Psoas muscle (tissue), 8 donors: ENCODE data around the gene RGS12. TPM values are rescaled to one million over a fixed set of nuclear protein-coding genes. Genes with fewer than 3 reads are reported as not detected.

Experiments used
- ATAC-seq, 4 donors: fragments of 200-7000 bp; cut with Tn5 transposase; one replicate each; pipeline ENCODE4 v1.9.1; 2020; ENCODE audit warnings: moderate library complexity in 3 of 4, mild to moderate bottlenecking in 2 of 4
- DNase-seq, 2 donors: peaks; one replicate each; pipeline ENCODE4 v3.0.0-alpha.2; 2020
- H3K27ac ChIP-seq: fragments of 200-600 bp; one replicate; pipeline ENCODE4 v1.8.0; 2022
- H3K27me3 ChIP-seq, 3 donors: fragments of 200-600 bp in 1 of 3; one replicate each; pipeline versions ENCODE4 v1.6.1 to v1.8.0; 2013 to 2022; ENCODE audit warnings: low read length in 2 of 3, mild to moderate bottlenecking in 2 of 3, moderate library complexity in 1 of 3; ENCODE audit not compliant: insufficient read depth in 3 of 3
- H3K36me3 ChIP-seq, 2 donors: fragments of 200-600 bp in 1 of 2; one replicate each; pipeline versions ENCODE4 v1.6.1 to v1.8.0; 2013 to 2022; ENCODE audit warnings: low read depth in 1 of 2, mild to moderate bottlenecking in 1 of 2, moderate library complexity in 1 of 2; ENCODE audit not compliant: insufficient read depth in 1 of 2
- H3K4me1 ChIP-seq: fragments of 200-600 bp; one replicate; pipeline ENCODE4 v1.8.0; 2022
- H3K4me3 ChIP-seq: fragments of 200-600 bp; one replicate; pipeline ENCODE4 v1.8.0; 2022; ENCODE audit warnings: mild to moderate bottlenecking
- H3K9me3 ChIP-seq: fragments of 200-600 bp; one replicate; pipeline ENCODE4 v1.8.0; 2022
- WGBS, 3 donors: extraction: QIAGEN DNeasy Blood & Tissue Kit; methylation state at CpG; one replicate each; pipeline versions ENCODE4 v1.1.6 to v1.1.7; 2013; 5-methylcytosine and 5-hydroxymethylcytosine counted together
- intact Hi-C, 2 donors: fragments of 100-400 bp; cut with DNase I; formaldehyde crosslinking; loops; one replicate each; pipeline versions ENCODE4 v1.11.0 to v1.14.2; 2022
- polyA plus RNA-seq, 3 donors: library from polyadenylated mRNA; stranded (reverse); fragments of 200-250 nt; gene quantifications; one replicate each; pipeline ENCODE4 v1.2.3, GENCODE V29; 2013
- total RNA-seq, 4 donors: library from RNA; stranded (reverse); fragmentation: NEBNext Ultra II Directional in 2 of 4; extraction: Animal tissue kit (Norgen Biotek cat#: 25700) in 2 of 4; gene quantifications; one replicate each; pipeline versions ENCODE4 v1.2.1 to v1.2.4, GENCODE V29; 2021 to 2023
- TF ChIP-seq, protein P1 (sequence below): fragments of 200-600 bp; IDR thresholded peaks from one replicate; pipeline ENCODE4 v1.8.0; 2022; ENCODE audit warnings: antibody characterized with exemption
- donor health status: healthy with polysubstance abuse.
- donor health status: DM: no; HTN: no; CAD: no; lungs with moderate emphysema.
- donor health status: Bipolar disorder and iron deficiency.
- donor health status: healthy.
- donor health status: DM: yes; HTN: yes; CAD: no.
- donor health status: DM: no; HTN: no; CAD: no.
- donor health status: DM: no; HTN: no; CAD: no.
- donor health status: DM: yes; HTN: yes; CAD: no.

RGS12 gene
- total and polyA plus RNA-seq, 7 donors: 7.5 to 29.0 (median 17.6) TPM

DNA sequence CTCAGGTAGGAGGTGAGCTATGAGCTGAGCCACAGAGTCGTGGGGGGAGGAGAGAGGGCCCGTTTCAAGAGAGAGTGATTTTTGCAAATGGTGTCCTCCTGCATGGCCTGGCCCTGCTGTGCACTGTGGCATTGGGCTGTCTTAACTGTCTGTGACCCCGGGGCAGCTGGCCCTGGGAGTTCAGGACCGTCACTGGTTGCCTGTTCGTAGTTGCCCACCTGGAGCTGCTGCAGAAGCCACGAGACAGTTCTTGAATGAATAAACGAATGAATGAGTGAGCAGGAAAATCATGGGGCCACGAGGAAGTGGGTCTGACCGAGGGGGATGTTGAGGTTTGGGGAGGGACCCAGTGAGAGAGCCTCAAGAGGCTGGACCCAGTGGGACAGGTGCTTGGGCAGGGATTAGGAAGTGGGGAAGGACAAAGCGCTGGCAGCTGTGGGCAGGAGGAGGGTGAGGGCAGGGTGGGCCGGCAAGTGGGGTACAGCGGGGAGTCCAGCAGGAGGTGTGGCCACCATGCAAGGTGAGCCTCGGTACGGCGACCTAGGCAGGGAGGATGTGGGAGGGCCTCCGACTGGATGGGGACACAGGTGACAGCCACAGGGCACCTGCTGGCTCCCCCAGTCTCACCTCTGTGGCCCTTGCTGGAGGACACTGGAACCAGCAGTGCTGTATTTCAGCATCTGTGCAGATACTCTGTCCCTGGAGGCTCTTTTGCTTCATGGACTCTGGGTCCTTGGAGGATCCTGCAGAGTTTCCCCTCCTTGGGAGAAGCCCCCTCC, 10.2 kb downstream of the RGS12 start:
- ATAC-seq (no peak), DNase-seq (no peak)
- 82 to 89% (median 85%) methylated on average over 16 of the region's 16 CpGs for WGBS, 3 donors
- H3K27me3 ChIP-seq: no peaks in the 10 kb centered on the region
- H3K27ac ChIP-seq: no peak overlapping the region
- intact Hi-C loops: loop anchor here in 1 of 2 donors (1.0 kb wide), 1 partner anchor 33 kb away; no protein-coding TSS in a partner anchor
- TF ChIP-seq, protein P1, sequence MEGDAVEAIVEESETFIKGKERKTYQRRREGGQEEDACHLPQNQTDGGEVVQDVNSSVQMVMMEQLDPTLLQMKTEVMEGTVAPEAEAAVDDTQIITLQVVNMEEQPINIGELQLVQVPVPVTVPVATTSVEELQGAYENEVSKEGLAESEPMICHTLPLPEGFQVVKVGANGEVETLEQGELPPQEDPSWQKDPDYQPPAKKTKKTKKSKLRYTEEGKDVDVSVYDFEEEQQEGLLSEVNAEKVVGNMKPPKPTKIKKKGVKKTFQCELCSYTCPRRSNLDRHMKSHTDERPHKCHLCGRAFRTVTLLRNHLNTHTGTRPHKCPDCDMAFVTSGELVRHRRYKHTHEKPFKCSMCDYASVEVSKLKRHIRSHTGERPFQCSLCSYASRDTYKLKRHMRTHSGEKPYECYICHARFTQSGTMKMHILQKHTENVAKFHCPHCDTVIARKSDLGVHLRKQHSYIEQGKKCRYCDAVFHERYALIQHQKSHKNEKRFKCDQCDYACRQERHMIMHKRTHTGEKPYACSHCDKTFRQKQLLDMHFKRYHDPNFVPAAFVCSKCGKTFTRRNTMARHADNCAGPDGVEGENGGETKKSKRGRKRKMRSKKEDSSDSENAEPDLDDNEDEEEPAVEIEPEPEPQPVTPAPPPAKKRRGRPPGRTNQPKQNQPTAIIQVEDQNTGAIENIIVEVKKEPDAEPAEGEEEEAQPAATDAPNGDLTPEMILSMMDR: no peak
- peaks cover 44% of the 10 kb centered on the region for H3K4me1 ChIP-seq
- no peaks in the 10 kb centered on the region for H3K36me3 ChIP-seq
- H3K9me3 ChIP-seq: no peaks in the 10 kb centered on the region
- H3K4me3 ChIP-seq: no peak overlapping the region

DNA sequence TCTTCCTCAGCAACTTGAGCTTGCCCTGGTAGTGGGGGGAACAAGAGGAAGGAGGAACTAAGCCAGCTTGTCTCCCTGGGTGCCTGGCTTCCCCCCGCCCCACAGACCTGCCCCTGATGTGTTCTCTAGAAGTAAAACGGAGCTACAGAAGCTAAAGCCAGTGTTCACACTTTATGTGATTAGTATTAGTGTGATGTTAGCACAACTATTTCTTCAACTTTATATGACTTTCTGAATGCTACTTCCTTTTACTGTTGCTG, 10.7 kb downstream of the RGS12 start:
- H3K4me1 ChIP-seq: peaks cover 46% of the 10 kb centered on the region
- no peak overlapping the region for H3K27ac ChIP-seq
- H3K9me3 ChIP-seq: no peaks in the 10 kb centered on the region
- ATAC-seq: no peak
- 83 to 89% (median 87%) methylated on average over 2 of the region's 2 CpGs for WGBS, 3 donors
- TF ChIP-seq, protein P1: no peak
- H3K36me3 ChIP-seq: no peaks in the 10 kb centered on the region
- intact Hi-C loops: no loop called here
- H3K4me3 ChIP-seq: no peak overlapping the region
- no peak for DNase-seq
- H3K27me3 ChIP-seq: no peaks in the 10 kb centered on the region

DNA sequence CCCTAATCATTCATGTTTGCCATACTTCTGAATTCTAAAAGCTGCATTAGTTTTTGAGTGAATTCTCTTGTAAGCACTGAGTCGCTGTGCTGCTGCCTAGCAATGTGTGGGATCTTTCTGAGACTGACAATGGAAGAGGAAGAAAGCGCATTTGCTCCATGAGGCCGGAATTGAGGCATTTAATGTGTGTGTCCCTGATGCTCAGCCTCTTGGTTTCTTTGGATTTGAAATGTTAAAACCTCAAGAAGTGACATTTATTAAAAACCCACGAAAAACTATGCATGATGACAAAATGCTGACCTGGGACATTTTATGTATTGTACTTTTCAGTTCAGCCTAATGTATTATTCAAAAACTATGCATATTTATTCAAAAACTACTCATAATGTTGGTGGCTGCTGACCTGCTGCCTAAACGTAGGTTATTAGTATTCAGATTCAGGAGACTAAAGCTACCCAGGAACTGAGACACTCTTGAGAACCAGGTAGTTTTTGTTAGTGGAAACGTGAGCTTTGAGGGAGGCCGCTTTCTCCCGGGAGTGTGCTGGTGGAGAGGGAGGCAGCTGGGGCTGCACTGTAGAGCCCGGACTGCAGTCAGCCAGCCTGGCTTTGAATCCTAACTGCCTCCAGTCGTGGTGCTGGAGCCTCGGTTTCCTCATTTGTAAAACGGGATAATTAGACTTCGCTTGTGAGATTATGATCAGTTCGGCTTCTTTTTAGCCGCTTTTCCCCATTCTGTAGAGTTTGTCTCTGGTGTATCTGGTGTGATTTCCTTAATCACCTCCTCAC, 11.3 kb downstream of the RGS12 start:
- TF ChIP-seq, protein P1: no peak
- no peak for DNase-seq
- Histone ChIP-seq H3K36me3 (no peaks in the 10 kb centered on the region), H3K27ac (no peak overlapping the region), H3K27me3 (no peaks in the 10 kb centered on the region), H3K4me1 (peaks cover 44% of the 10 kb centered on the region), H3K9me3 (no peaks in the 10 kb centered on the region), H3K4me3 (no peak overlapping the region)
- no peak for ATAC-seq
- intact Hi-C loops: no loop called here
- WGBS, 3 donors: 74 to 77% (median 75%) methylated on average over 15 of the region's 15 CpGs

DNA sequence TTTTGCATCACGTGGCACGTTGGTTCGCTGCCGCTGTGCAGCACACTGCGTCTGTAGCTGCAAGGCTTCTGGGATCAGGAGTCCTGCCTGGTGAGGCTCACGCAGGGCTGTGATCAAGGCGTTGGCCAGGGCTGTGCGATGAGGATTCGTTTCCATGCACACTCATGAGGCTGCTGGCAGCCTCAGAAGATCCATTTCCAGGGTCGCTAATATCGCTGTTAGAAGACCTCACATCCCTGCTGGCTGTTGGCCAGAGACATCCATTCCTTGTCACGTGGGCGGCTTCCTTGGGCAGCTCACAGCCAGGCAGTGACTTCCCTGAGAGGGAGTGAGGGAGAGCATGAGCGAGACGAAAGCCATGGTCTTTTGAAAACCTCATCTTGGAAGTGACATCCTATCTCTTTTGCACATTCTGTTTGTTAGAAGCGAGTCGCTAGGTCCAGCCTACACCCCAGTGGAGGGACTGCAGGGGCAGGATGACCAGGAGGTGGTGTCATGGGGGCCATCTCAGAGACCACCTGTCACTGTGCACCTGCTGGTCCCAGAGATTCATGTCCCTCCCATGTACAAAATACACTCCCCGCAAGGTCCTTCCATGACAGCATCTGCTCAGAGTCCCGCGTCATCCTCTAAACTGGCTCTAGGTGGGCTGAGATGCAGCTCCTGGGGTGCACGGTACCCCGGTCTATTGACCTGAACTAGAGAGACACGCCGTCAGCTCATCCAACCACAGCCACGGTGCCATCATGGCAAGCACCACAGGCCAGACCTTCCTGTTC, 12.2 kb downstream of the RGS12 start:
- 50 to 58% (median 56%) methylated on average over 25 of the region's 25 CpGs for WGBS, 3 donors
- peak in 3 of 4 donors; percentile 7 to 60 (median 49) for ATAC-seq
- intact Hi-C loops: no loop called here
- Histone ChIP-seq H3K4me1 (peaks cover 35% of the 10 kb centered on the region), H3K27me3 (no peaks in the 10 kb centered on the region), H3K36me3 (no peaks in the 10 kb centered on the region), H3K9me3 (no peaks in the 10 kb centered on the region), H3K4me3 (no peak overlapping the region), H3K27ac (no peak overlapping the region)
- TF ChIP-seq, protein P1: no peak
- DNase-seq: peak in 1 of 2 donors; percentile 47
